KOPT-K1 (cell line): Measurements from ENCODE around the gene TAF4B.

ENCODE experiments used
- H3K27ac ChIP-seq: fragments of 200-600 bp; sonication (generic); 2 replicates; pipeline ENCODE4 v1.5.1; 2016; ENCODE audit warnings: antibody characterized with exemption, mild to moderate bottlenecking, low read depth, low read length; ENCODE audit not compliant: poor library complexity, severe bottlenecking
- H3K36me3 ChIP-seq: fragments of 200-600 bp; sonication (generic); 2 replicates; pipeline ENCODE4 v1.5.1; 2017; ENCODE audit warnings: antibody characterized with exemption, mild to moderate bottlenecking, low read length, moderate library complexity; ENCODE audit not compliant: insufficient read depth
- H3K9me3 ChIP-seq: fragments of 200-600 bp; sonication (generic); 2 replicates; pipeline ENCODE4 v1.5.1; 2017; ENCODE audit warnings: antibody characterized with exemption, low read length, mild to moderate bottlenecking; ENCODE audit not compliant: insufficient read depth, poor library complexity, severe bottlenecking

Gene TAF4B

GRCh38 chr18:26312199-26312598, 86.0 kb downstream of the TAF4B start:
- Histone ChIP-seq H3K27ac (no peak overlapping the region), H3K9me3 (no peaks in the 10 kb centered on the region), H3K36me3 (peaks cover 5% of the 10 kb centered on the region; the same call in 1 of the 2 replicates)

- Histone ChIP-seq H3K36me3 (peaks cover 30% of the 10 kb centered on the region), H3K9me3 (no peaks in the 10 kb centered on the region), H3K27ac (no peak overlapping the region)
Measured at GRCh38 chr18:26317398-26317797, 91.2 kb downstream of the TAF4B start.

GRCh38 chr18:26320686-26321085, 94.4 kb downstream of the TAF4B start:
- Histone ChIP-seq H3K36me3 (peaks cover 39% of the 10 kb centered on the region), H3K9me3 (no peaks in the 10 kb centered on the region), H3K27ac (no peak overlapping the region)

GRCh38 chr18:26322890-26323653, 96.8 kb downstream of the TAF4B start:
- H3K9me3 ChIP-seq: no peaks in the 10 kb centered on the region
- H3K36me3 ChIP-seq: peaks cover 33% of the 10 kb centered on the region
- H3K27ac ChIP-seq: no peak overlapping the region

- peaks cover 56% of the 10 kb centered on the region for H3K36me3 ChIP-seq
- no peak overlapping the region for H3K27ac ChIP-seq
- H3K9me3 ChIP-seq: no peaks in the 10 kb centered on the region
Measured at GRCh38 chr18:26325771-26326170, 99.5 kb downstream of the TAF4B start.

GRCh38 chr18:26327062-26327461, 100.8 kb downstream of the TAF4B start:
- no peak overlapping the region for H3K27ac ChIP-seq
- no peaks in the 10 kb centered on the region for H3K9me3 ChIP-seq
- peaks cover 52% of the 10 kb centered on the region for H3K36me3 ChIP-seq

GRCh38 chr18:26332991-26333390, 106.7 kb downstream of the TAF4B start:
- no peak overlapping the region for H3K27ac ChIP-seq
- no peaks in the 10 kb centered on the region for H3K9me3 ChIP-seq
- peaks cover 50% of the 10 kb centered on the region for H3K36me3 ChIP-seq

- Histone ChIP-seq H3K9me3 (no peaks in the 10 kb centered on the region), H3K27ac (no peak overlapping the region), H3K36me3 (peaks cover 30% of the 10 kb centered on the region)
Measured at GRCh38 chr18:26335156-26335555, 108.9 kb downstream of the TAF4B start.

- no peaks in the 10 kb centered on the region for H3K9me3 ChIP-seq
- H3K27ac ChIP-seq: no peak overlapping the region
- H3K36me3 ChIP-seq: peaks cover 24% of the 10 kb centered on the region
Measured at GRCh38 chr18:26335571-26336487, 109.6 kb downstream of the TAF4B start.

GRCh38 chr18:26336572-26336971, 110.3 kb downstream of the TAF4B start:
- Histone ChIP-seq H3K27ac (no peak overlapping the region), H3K9me3 (no peaks in the 10 kb centered on the region), H3K36me3 (peaks cover 19% of the 10 kb centered on the region)

- Histone ChIP-seq H3K36me3 (peaks cover 26% of the 10 kb centered on the region), H3K9me3 (peaks cover 42% of the 10 kb centered on the region), H3K27ac (no peak overlapping the region)
Measured at GRCh38 chr18:26342646-26343045, 116.4 kb downstream of the TAF4B start.

GRCh38 chr18:26350961-26351360, 124.7 kb downstream of the TAF4B start:
- Histone ChIP-seq H3K36me3 (0 out of 2 replicates have a peak, but pooled peaks cover 6% of the 10 kb centered on the region), H3K9me3 (peaks cover 31% of the 10 kb centered on the region)

GRCh38 chr18:26356045-26356785, 130.0 kb downstream of the TAF4B start:
- Histone ChIP-seq H3K9me3 (no peaks in the 10 kb centered on the region), H3K36me3 (peaks cover 30% of the 10 kb centered on the region), H3K27ac (no peak overlapping the region)

More at GRCh38 chr18:26350961-26351360, 124.7 kb downstream of the TAF4B start:
- no peak overlapping the region for H3K27ac ChIP-seq

- Histone ChIP-seq H3K27ac (no peak overlapping the region), H3K36me3 (peaks cover 30% of the 10 kb centered on the region)
Measured at GRCh38 chr18:26357960-26358359, 131.7 kb downstream of the TAF4B start.

GRCh38 chr18:26362021-26362420, 135.8 kb downstream of the TAF4B start:
- peaks cover 32% of the 10 kb centered on the region for H3K36me3 ChIP-seq
- H3K9me3 ChIP-seq: no peaks in the 10 kb centered on the region
- no peak overlapping the region for H3K27ac ChIP-seq

More at GRCh38 chr18:26357960-26358359, 131.7 kb downstream of the TAF4B start:
- H3K9me3 ChIP-seq: no peaks in the 10 kb centered on the region
